Measurements from ENCODE around the gene RAB3A. TPM values are rescaled to one million over a fixed set of nuclear protein-coding genes. Genes with fewer than 3 reads are reported as not detected.

Gene RAB3A
- total and polyA plus RNA-seq, 9 of the 15 experiments (the other 6 are each of a cell fraction or from before 2014, with no cell fraction given) = 0.17 to 5.1 (median 0.90) TPM; not detected in 1

GRCh38 chr19:18208098-18208951 lies 4.5 kb upstream of the RAB3A start (continued):
- TF ChIP-seq, protein P1, sequence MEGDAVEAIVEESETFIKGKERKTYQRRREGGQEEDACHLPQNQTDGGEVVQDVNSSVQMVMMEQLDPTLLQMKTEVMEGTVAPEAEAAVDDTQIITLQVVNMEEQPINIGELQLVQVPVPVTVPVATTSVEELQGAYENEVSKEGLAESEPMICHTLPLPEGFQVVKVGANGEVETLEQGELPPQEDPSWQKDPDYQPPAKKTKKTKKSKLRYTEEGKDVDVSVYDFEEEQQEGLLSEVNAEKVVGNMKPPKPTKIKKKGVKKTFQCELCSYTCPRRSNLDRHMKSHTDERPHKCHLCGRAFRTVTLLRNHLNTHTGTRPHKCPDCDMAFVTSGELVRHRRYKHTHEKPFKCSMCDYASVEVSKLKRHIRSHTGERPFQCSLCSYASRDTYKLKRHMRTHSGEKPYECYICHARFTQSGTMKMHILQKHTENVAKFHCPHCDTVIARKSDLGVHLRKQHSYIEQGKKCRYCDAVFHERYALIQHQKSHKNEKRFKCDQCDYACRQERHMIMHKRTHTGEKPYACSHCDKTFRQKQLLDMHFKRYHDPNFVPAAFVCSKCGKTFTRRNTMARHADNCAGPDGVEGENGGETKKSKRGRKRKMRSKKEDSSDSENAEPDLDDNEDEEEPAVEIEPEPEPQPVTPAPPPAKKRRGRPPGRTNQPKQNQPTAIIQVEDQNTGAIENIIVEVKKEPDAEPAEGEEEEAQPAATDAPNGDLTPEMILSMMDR (IDR thresholded peaks at IDR 0.05 in 2 of 3, conservative IDR thresholded peaks at IDR 0.05 in 1 of 3; ENCODE audit: insufficient read depth in 2 of 3, low read depth in 1 of 3, low read length in 3 of 3) = peak; percentile 63 to 86 (median 69)
- TF ChIP-seq TSHZ1 (CRISPR knock-in tag; IDR thresholded peaks at IDR 0.05) = no peak
- TF ChIP-seq SP2 (IDR thresholded peaks at IDR 0.05; ENCODE audit: extremely low read depth, low read depth, low read length, poor library complexity, severe bottlenecking) = no peak
- TF ChIP-seq THRAP3 (IDR thresholded peaks at IDR 0.05; ENCODE audit: borderline replicate concordance) = no peak
- TF ChIP-seq TCF7 (IDR thresholded peaks at IDR 0.05; ENCODE audit: borderline replicate concordance) = no peak
- no peak for TF ChIP-seq CTBP1 (IDR thresholded peaks at IDR 0.05; ENCODE audit: borderline replicate concordance)
- no peak for TF ChIP-seq ZFP30 (CRISPR knock-in tag; IDR thresholded peaks at IDR 0.05; ENCODE audit: borderline replicate concordance)
- no peak for TF ChIP-seq NR0B1 (IDR thresholded peaks at IDR 0.05; ENCODE audit: partially characterized antibody)
- TF ChIP-seq CBX2 (IDR thresholded peaks at IDR 0.05; ENCODE audit: insufficient read depth, low read length, poor library complexity, severe bottlenecking) = no peak
- no peak for TF ChIP-seq POLR3A (IDR thresholded peaks at IDR 0.05; ENCODE audit: borderline replicate concordance, extremely low read depth, insufficient read depth, insufficient read length)
- no peak for TF ChIP-seq WHSC1 (IDR thresholded peaks at IDR 0.05; ENCODE audit: low read length)
- TF ChIP-seq, protein P2, sequence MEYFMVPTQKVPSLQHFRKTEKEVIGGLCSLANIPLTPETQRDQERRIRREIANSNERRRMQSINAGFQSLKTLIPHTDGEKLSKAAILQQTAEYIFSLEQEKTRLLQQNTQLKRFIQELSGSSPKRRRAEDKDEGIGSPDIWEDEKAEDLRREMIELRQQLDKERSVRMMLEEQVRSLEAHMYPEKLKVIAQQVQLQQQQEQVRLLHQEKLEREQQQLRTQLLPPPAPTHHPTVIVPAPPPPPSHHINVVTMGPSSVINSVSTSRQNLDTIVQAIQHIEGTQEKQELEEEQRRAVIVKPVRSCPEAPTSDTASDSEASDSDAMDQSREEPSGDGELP (CRISPR knock-in tag; IDR thresholded peaks at IDR 0.05; ENCODE audit: borderline replicate concordance) = no peak
- no peak for TF ChIP-seq ZSCAN29 (IDR thresholded peaks at IDR 0.05)
- TF ChIP-seq, protein P3, sequence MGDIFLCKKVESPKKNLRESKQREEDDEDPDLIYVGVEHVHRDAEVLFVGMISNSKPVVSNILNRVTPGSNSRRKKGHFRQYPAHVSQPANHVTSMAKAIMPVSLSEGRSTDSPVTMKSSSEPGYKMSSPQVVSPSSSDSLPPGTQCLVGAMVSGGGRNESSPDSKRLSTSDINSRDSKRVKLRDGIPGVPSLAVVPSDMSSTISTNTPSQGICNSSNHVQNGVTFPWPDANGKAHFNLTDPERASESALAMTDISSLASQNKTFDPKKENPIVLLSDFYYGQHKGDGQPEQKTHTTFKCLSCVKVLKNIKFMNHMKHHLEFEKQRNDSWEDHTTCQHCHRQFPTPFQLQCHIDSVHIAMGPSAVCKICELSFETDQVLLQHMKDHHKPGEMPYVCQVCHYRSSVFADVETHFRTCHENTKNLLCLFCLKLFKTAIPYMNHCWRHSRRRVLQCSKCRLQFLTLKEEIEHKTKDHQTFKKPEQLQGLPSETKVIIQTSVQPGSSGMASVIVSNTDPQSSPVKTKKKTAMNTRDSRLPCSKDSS (IDR thresholded peaks at IDR 0.05; ENCODE audit: low read depth, partially characterized antibody) = no peak
- TF ChIP-seq KDM2B (CRISPR knock-in tag; IDR thresholded peaks at IDR 0.05) = no peak
- no peak for TF ChIP-seq NR2C1 (IDR thresholded peaks at IDR 0.05)
- TF ChIP-seq NR2C1 (tag; IDR thresholded peaks at IDR 0.05) = no peak
